H1 (cell line): ENCODE measurements around the gene INTS6. TPM values are rescaled to one million over a fixed set of nuclear protein-coding genes. Genes with fewer than 3 reads are reported as not detected.

Experiments
- E2F6 ChIP-seq: IDR thresholded peaks from 2 replicates; pipeline ENCODE4 v1.6.1; 2012; ENCODE audit warnings: inconsistent platforms
- HDAC6 ChIP-seq: IDR thresholded peaks from one replicate; pipeline ENCODE4 v1.7.1; 2012; ENCODE audit warnings: low read depth, mild to moderate bottlenecking, inconsistent platforms, low read length, moderate library complexity
- SRF ChIP-seq: IDR thresholded peaks from 2 replicates; pipeline ENCODE4 v1.6.1; 2011; ENCODE audit warnings: mild to moderate bottlenecking, low read depth, low read length, moderate library complexity
- TAF7 ChIP-seq: optimal IDR thresholded peaks from 2 replicates; pipeline ENCODE3; 2011; ENCODE audit warnings: low read depth, mild to moderate bottlenecking, inconsistent platforms, low read length, moderate library complexity, borderline replicate concordance
- ZNF274 ChIP-seq: IDR thresholded peaks from 2 replicates; pipeline ENCODE4 v1.7.0; 2012; ENCODE audit warnings: low read length, borderline replicate concordance; ENCODE audit errors: extremely low read depth
- polyA plus RNA-seq, 7 experiments: library from polyadenylated mRNA; depleted of rRNA in 3 of 7; stranded (reverse) in 5 of 7; unstranded in 2 of 7; fragments of >200 nt in 5 of 7; fragments of 200-250 nt in 2 of 7; gene quantifications; 1 replicate in 5 of 7; 2 replicates in 1 of 7; 4 replicates in 1 of 7; pipeline versions ENCODE4 v1.2.1 to v1.2.3, GENCODE V29; 2011 to 2013; ENCODE audit warnings: missing spikeins in 2 of 7, mixed read lengths in 2 of 7
- total RNA-seq: library from RNA; stranded (reverse); fragmentation: NEBNext Ultra II Directional; extraction: Animal tissue kit (Norgen Biotek cat#: 25700); gene quantifications from 2 replicates; pipeline ENCODE4 v1.2.1, GENCODE V29; 2021

Gene INTS6
- total and polyA plus RNA-seq, 2 of the 8 experiments (the other 6 are each of a cell fraction or from before 2014, with no cell fraction given): 12.6 to 42.8 TPM

- TF ChIP-seq ZNF274: no peak
- TF ChIP-seq HDAC6: no peak
- no peak for TF ChIP-seq E2F6
- TF ChIP-seq SRF: no peak
- TF ChIP-seq TAF7: no peak
Observed at GRCh38 chr13:51437550-51438127, 15.2 kb downstream of the INTS6 start (continued).
